Activated T-helper 17 cell treated with anti-CD3 and anti-CD28 coated beads, Interleukin-2, amount 50 U/mL, for 72 hours (primary cell): Measurements from ENCODE around the gene TRMT44. TPM values are rescaled to one million over a fixed set of nuclear protein-coding genes. Genes with fewer than 3 reads are reported as not detected.

Source experiments
- ATAC-seq: fragments of 150-1000 bp; cut with Tn5 transposase; replicated peaks from 2 replicates; pipeline ENCODE4 v1.10.0; 2021; ENCODE audit warnings: mild to moderate bottlenecking, moderate library complexity
- H3K27ac Mint-ChIP-seq: one replicate; pipeline ENCODE4 v1.8.0; 2022; ENCODE audit warnings: mixed read lengths
- H3K27me3 Mint-ChIP-seq: one replicate; pipeline ENCODE4 v1.8.0; 2022; ENCODE audit warnings: mixed read lengths
- H3K36me3 Mint-ChIP-seq: one replicate; pipeline ENCODE4 v1.8.0; 2022; ENCODE audit warnings: low read depth, mild to moderate bottlenecking, mixed read lengths
- H3K4me1 Mint-ChIP-seq: one replicate; pipeline ENCODE4 v1.8.0; 2022; ENCODE audit warnings: mixed read lengths
- H3K4me3 Mint-ChIP-seq: one replicate; pipeline ENCODE4 v1.8.0; 2022; ENCODE audit warnings: mild to moderate bottlenecking, mixed read lengths
- H3K9me3 Mint-ChIP-seq: one replicate; pipeline ENCODE4 v1.8.0; 2022; ENCODE audit warnings: mixed read lengths
- total RNA-seq, 2 donors: library from RNA; stranded (reverse); gene quantifications; one replicate each; pipeline ENCODE4 v1.2.3, GENCODE V29; 2022

TRMT44 gene
- total RNA-seq, 2 donors from 2014 or later = 24.0 to 37.3 TPM

- H3K36me3 Mint-ChIP-seq = no peaks in the 10 kb centered on the region
Observed at GRCh38 chr4:8497762-8498161, 57.2 kb downstream of the TRMT44 start.

GRCh38 chr4:8500966-8501365 is 60.4 kb downstream of the TRMT44 start:
- no peak overlapping the region for H3K27ac Mint-ChIP-seq
- ATAC-seq = no peak

More at GRCh38 chr4:8497762-8498161, 57.2 kb downstream of the TRMT44 start:
- Mint-ChIP-seq H3K27me3 (no peaks in the 10 kb centered on the region), H3K9me3 (no peaks in the 10 kb centered on the region), H3K27ac (no peak overlapping the region), H3K4me3 (no peak overlapping the region), H3K4me1 (no peaks in the 10 kb centered on the region)
- ATAC-seq = no peak

GRCh38 chr4:8501781-8502180 is 61.2 kb downstream of the TRMT44 start:
- no peak overlapping the region for H3K27ac Mint-ChIP-seq
- H3K4me1 Mint-ChIP-seq = no peaks in the 10 kb centered on the region
- H3K9me3 Mint-ChIP-seq = no peaks in the 10 kb centered on the region
- no peaks in the 10 kb centered on the region for H3K36me3 Mint-ChIP-seq
- no peaks in the 10 kb centered on the region for H3K27me3 Mint-ChIP-seq
- no peak overlapping the region for H3K4me3 Mint-ChIP-seq
- no peak for ATAC-seq

More at GRCh38 chr4:8500966-8501365, 60.4 kb downstream of the TRMT44 start:
- Mint-ChIP-seq H3K9me3 (no peaks in the 10 kb centered on the region), H3K4me3 (no peak overlapping the region), H3K27me3 (no peaks in the 10 kb centered on the region), H3K36me3 (no peaks in the 10 kb centered on the region), H3K4me1 (no peaks in the 10 kb centered on the region)

- no peaks in the 10 kb centered on the region for H3K9me3 Mint-ChIP-seq
- no peaks in the 10 kb centered on the region for H3K36me3 Mint-ChIP-seq
- no peaks in the 10 kb centered on the region for H3K4me1 Mint-ChIP-seq
- H3K27me3 Mint-ChIP-seq = no peaks in the 10 kb centered on the region
- H3K4me3 Mint-ChIP-seq = no peak overlapping the region
- ATAC-seq = no peak
- no peak overlapping the region for H3K27ac Mint-ChIP-seq
Observed at GRCh38 chr4:8502371-8502770, 61.8 kb downstream of the TRMT44 start.

- H3K36me3 Mint-ChIP-seq = no peaks in the 10 kb centered on the region
- no peak for ATAC-seq
- H3K4me1 Mint-ChIP-seq = no peaks in the 10 kb centered on the region
- no peak overlapping the region for H3K27ac Mint-ChIP-seq
- no peaks in the 10 kb centered on the region for H3K27me3 Mint-ChIP-seq
- H3K4me3 Mint-ChIP-seq = no peak overlapping the region
- no peaks in the 10 kb centered on the region for H3K9me3 Mint-ChIP-seq
Observed at GRCh38 chr4:8502836-8503585, 62.4 kb downstream of the TRMT44 start.

GRCh38 chr4:8503801-8504200 is 63.2 kb downstream of the TRMT44 start:
- H3K9me3 Mint-ChIP-seq = no peaks in the 10 kb centered on the region
- ATAC-seq = no peak

GRCh38 chr4:8504279-8505007 is 63.9 kb downstream of the TRMT44 start:
- Mint-ChIP-seq H3K27ac (no peak overlapping the region), H3K4me3 (no peak overlapping the region), H3K4me1 (no peaks in the 10 kb centered on the region), H3K9me3 (no peaks in the 10 kb centered on the region), H3K36me3 (no peaks in the 10 kb centered on the region), H3K27me3 (no peaks in the 10 kb centered on the region)
- no peak for ATAC-seq

More at GRCh38 chr4:8503801-8504200, 63.2 kb downstream of the TRMT44 start:
- Mint-ChIP-seq H3K27me3 (no peaks in the 10 kb centered on the region), H3K27ac (no peak overlapping the region), H3K4me3 (no peak overlapping the region), H3K4me1 (no peaks in the 10 kb centered on the region), H3K36me3 (no peaks in the 10 kb centered on the region)

GRCh38 chr4:8505229-8505628 is 64.7 kb downstream of the TRMT44 start:
- no peaks in the 10 kb centered on the region for H3K27me3 Mint-ChIP-seq
- H3K27ac Mint-ChIP-seq = no peak overlapping the region
- H3K36me3 Mint-ChIP-seq = no peaks in the 10 kb centered on the region
- H3K9me3 Mint-ChIP-seq = no peaks in the 10 kb centered on the region
- no peak for ATAC-seq
- no peak overlapping the region for H3K4me3 Mint-ChIP-seq
- no peaks in the 10 kb centered on the region for H3K4me1 Mint-ChIP-seq

GRCh38 chr4:8506006-8506372 is 65.4 kb downstream of the TRMT44 start:
- no peaks in the 10 kb centered on the region for H3K9me3 Mint-ChIP-seq
- H3K27ac Mint-ChIP-seq = no peak overlapping the region
- H3K4me1 Mint-ChIP-seq = no peaks in the 10 kb centered on the region
- no peak overlapping the region for H3K4me3 Mint-ChIP-seq
- no peak for ATAC-seq
- H3K27me3 Mint-ChIP-seq = no peaks in the 10 kb centered on the region
- no peaks in the 10 kb centered on the region for H3K36me3 Mint-ChIP-seq

GRCh38 chr4:8506373-8507195 is 66.0 kb downstream of the TRMT44 start:
- Mint-ChIP-seq H3K9me3 (no peaks in the 10 kb centered on the region), H3K27ac (no peak overlapping the region), H3K27me3 (no peaks in the 10 kb centered on the region), H3K4me3 (no peak overlapping the region), H3K4me1 (no peaks in the 10 kb centered on the region), H3K36me3 (no peaks in the 10 kb centered on the region)
- no peak for ATAC-seq

- ATAC-seq = no peak
- Mint-ChIP-seq H3K36me3 (no peaks in the 10 kb centered on the region), H3K9me3 (no peaks in the 10 kb centered on the region), H3K4me3 (no peak overlapping the region), H3K27me3 (no peaks in the 10 kb centered on the region), H3K4me1 (no peaks in the 10 kb centered on the region), H3K27ac (no peak overlapping the region)
Observed at GRCh38 chr4:8507196-8507570, 66.6 kb downstream of the TRMT44 start.

GRCh38 chr4:8507624-8508023 is 67.0 kb downstream of the TRMT44 start:
- Mint-ChIP-seq H3K27ac (no peak overlapping the region), H3K36me3 (no peaks in the 10 kb centered on the region), H3K4me3 (no peak overlapping the region), H3K27me3 (no peaks in the 10 kb centered on the region), H3K9me3 (no peaks in the 10 kb centered on the region), H3K4me1 (no peaks in the 10 kb centered on the region)
- no peak for ATAC-seq

GRCh38 chr4:8508266-8508665 is 67.7 kb downstream of the TRMT44 start:
- H3K27ac Mint-ChIP-seq = no peak overlapping the region
- no peaks in the 10 kb centered on the region for H3K4me1 Mint-ChIP-seq
- H3K36me3 Mint-ChIP-seq = no peaks in the 10 kb centered on the region
- no peak for ATAC-seq
- H3K4me3 Mint-ChIP-seq = no peak overlapping the region
- no peaks in the 10 kb centered on the region for H3K27me3 Mint-ChIP-seq
- no peaks in the 10 kb centered on the region for H3K9me3 Mint-ChIP-seq

GRCh38 chr4:8508740-8509139 is 68.2 kb downstream of the TRMT44 start:
- ATAC-seq = no peak
- no peaks in the 10 kb centered on the region for H3K27me3 Mint-ChIP-seq
- H3K9me3 Mint-ChIP-seq = no peaks in the 10 kb centered on the region
- no peak overlapping the region for H3K4me3 Mint-ChIP-seq
- H3K27ac Mint-ChIP-seq = no peak overlapping the region
- H3K4me1 Mint-ChIP-seq = no peaks in the 10 kb centered on the region
- no peaks in the 10 kb centered on the region for H3K36me3 Mint-ChIP-seq
